GM13977 (cell line): ENCODE measurements around the gene HNRNPH3.

Experiments
- DNase-seq: peaks from one replicate; pipeline ENCODE4 v3.0.0; 2012; ENCODE audit warnings: low spot score
- in situ Hi-C: fragments of 300-500 bp; cut with MboI; formaldehyde crosslinking; loops from one replicate; pipeline ENCODE4 v1.12.0; 2022; ENCODE audit warnings: low sequenced_read_pairs, low pct_unique_long_range_greater_than_20kb, mixed read lengths, inconsistent platforms; ENCODE audit not compliant: unreplicated experiment
- TF ChIP-seq, protein P1 (sequence below): IDR thresholded peaks from 2 replicates; pipeline ENCODE4 v1.5.1; 2012; ENCODE audit warnings: mild to moderate bottlenecking, control low read depth; ENCODE audit not compliant: insufficient read depth; ENCODE audit errors: extremely low read depth, missing control alignments

The HNRNPH3 gene

DNA sequence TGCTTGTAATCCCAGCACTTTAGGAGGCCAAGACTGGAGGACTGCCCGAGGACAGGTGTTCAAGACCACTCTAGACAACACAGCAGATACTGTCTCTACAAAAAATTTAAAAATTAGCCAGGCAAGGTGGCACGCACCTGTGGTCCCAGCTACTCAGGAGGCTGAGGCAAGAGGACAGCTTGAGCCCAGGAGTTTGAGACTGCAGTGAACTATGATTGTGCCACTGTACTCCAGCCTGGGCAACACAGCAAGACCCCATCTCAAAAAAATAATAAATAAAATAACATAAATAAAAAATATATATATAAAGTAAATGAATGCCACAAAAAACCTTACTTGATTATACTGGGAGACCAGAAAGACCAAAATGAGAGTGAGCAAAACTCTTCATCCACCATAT, 21.7 kb downstream of the HNRNPH3 start:
- no peak for DNase-seq
- in situ Hi-C loops, result no loop called here
- TF ChIP-seq, protein P1, sequence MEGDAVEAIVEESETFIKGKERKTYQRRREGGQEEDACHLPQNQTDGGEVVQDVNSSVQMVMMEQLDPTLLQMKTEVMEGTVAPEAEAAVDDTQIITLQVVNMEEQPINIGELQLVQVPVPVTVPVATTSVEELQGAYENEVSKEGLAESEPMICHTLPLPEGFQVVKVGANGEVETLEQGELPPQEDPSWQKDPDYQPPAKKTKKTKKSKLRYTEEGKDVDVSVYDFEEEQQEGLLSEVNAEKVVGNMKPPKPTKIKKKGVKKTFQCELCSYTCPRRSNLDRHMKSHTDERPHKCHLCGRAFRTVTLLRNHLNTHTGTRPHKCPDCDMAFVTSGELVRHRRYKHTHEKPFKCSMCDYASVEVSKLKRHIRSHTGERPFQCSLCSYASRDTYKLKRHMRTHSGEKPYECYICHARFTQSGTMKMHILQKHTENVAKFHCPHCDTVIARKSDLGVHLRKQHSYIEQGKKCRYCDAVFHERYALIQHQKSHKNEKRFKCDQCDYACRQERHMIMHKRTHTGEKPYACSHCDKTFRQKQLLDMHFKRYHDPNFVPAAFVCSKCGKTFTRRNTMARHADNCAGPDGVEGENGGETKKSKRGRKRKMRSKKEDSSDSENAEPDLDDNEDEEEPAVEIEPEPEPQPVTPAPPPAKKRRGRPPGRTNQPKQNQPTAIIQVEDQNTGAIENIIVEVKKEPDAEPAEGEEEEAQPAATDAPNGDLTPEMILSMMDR, result no peak

DNA sequence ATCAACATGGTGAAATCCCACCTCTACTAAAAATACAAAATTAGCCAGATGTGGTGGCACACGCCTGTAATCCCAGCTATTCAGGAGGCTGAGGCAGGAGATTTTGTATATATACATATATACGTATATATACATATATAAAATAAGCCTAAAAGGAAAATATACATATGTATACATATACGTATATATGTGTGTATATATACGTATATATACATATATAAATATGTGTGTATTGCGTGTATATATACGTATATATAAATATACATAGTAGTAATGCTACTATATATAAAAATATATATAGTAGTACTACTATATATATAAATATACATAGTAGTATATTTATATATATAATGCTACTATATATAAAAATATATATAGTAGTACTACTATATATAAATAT, 27.3 kb downstream of the HNRNPH3 start:
- TF ChIP-seq, protein P1, result no peak
- DNase-seq, result no peak

DNA sequence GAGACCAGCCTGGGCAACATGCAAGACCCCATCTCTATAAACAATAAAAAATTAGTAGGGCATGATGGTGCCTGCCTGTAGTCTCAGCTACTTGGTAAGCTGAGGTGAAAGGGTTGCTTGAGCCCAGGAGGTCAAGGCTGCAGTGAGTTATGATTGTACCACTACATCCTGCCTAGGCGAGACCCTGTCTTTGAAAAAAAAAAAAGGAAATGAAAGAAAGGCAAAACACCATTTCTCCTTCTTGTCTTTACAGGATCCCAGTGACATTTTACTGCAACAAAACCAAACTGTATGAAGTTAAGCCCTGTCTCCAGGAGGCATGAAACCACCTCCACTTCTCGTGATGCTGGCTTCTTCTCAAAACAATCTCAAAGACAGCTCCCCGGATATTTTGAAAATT, 30.7 kb downstream of the HNRNPH3 start:
- in situ Hi-C loops, result no loop called here
- TF ChIP-seq, protein P1, result no peak
- no peak for DNase-seq

More for the DNA sequence above, 27.3 kb downstream of the HNRNPH3 start:
- in situ Hi-C loops, result no loop called here

DNA sequence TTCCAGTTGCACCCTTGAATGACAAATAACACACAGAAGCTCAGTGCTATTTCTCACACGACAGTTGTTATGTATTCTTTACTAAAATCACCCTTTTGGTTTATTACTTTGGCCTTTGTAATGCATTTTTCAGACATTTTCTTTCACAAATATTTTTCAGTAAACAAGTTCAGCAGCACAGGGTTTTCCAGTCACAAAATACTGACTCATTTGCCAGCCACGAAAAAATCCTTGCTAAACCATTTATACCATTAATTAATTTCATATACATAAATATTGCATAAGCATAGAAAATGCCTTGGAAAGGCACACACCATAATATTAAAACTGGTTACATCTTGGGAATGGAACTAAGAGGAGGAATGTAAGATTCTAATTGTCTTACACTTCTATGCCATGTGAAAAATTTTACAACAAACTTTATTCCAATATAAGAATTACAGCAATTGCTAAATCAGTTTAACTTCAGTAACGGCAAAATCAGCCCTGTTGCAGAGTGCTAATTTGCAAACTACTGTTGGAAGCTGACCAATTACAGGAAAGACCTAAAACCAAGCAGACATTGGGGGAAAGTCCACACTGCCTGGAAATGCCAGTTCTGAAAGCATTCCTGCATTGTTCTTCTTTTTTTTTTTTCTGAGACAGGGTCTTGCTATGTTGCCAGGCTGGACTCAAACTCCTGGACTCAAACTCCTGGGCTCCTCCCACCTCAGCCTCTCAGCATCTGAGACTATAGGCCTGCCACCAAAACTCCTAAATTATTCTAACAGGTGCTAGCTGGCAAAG, 32.4 kb downstream of the HNRNPH3 start:
- in situ Hi-C loops, result no loop called here
- TF ChIP-seq, protein P1, result no peak
- no peak for DNase-seq

DNA sequence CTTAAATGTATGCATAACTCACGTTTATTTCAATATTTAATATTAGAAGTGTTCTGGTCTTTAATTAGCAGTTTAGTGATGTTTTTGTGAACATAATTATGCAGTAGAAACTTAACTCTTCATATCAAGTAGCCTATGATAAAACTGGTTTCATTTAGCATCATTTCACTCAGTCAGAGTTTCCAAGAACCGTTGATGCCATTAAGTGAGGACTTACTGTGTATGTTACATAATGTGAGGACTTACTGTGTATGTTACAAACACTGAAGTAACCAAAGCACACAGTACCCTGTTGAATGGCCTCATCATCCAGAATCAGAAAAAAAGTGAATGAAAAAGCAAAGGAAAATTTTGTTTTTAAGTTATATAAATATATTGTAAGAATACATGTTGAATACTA, 33.7 kb downstream of the HNRNPH3 start:
- TF ChIP-seq, protein P1, result no peak
- in situ Hi-C loops, result no loop called here
- DNase-seq, result no peak

DNA sequence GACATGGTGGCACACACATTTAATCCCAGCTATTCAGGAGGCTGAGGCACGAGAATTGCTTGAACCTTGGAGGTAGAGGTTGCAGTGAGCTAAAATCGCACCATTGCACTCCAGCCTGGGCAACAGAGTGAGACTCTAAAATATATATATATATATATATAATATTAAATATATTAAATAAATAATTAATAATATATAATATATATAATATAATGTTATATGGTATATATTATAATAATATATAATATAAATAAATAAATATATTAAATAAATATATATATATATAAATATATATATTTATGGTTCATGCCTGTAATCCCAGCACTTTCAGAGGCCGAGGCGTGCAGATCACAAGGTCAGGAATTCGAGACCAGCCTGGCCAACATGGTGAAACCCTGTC, 34.7 kb downstream of the HNRNPH3 start:
- no peak for DNase-seq
- in situ Hi-C loops, result no loop called here
- TF ChIP-seq, protein P1, result no peak
